ENCODE measurements around the gene OPRM1.
"Not testable (repeated sequence)": the region's sequence is repeated elsewhere in the genome, so short reads cannot be mapped to it uniquely, and the experiment has no call there.

OPRM1 gene

GRCh38 chr6:154164397-154164796 is 125.4 kb downstream of the OPRM1 start:
- H3K27ac ChIP-seq = no peak overlapping the region
- TF ChIP-seq CTCF (conservative IDR thresholded peaks at IDR 0.05) = no peak
- TF ChIP-seq ZFX (IDR thresholded peaks at IDR 0.05) = no peak

GRCh38 chr6:154165478-154165877 is 126.4 kb downstream of the OPRM1 start:
- no peak for TF ChIP-seq CTCF (conservative IDR thresholded peaks at IDR 0.05)
- H3K27ac ChIP-seq = no peak overlapping the region

- no peak for TF ChIP-seq ZFX (IDR thresholded peaks at IDR 0.05)
- peak; percentile 22 for TF ChIP-seq CTCF (conservative IDR thresholded peaks at IDR 0.05)
- no peak overlapping the region for H3K27ac ChIP-seq
Measured at GRCh38 chr6:154166140-154166539, 127.1 kb downstream of the OPRM1 start.

GRCh38 chr6:154167126-154167525 is 128.1 kb downstream of the OPRM1 start:
- no peak for TF ChIP-seq ZFX (IDR thresholded peaks at IDR 0.05)
- no peak for TF ChIP-seq CTCF (conservative IDR thresholded peaks at IDR 0.05)
- no peak overlapping the region for H3K27ac ChIP-seq

- TF ChIP-seq CTCF (conservative IDR thresholded peaks at IDR 0.05) (no peak), ZFX (IDR thresholded peaks at IDR 0.05) (no peak)
- H3K27ac ChIP-seq = no peak overlapping the region
Measured at GRCh38 chr6:154169193-154169847, 130.3 kb downstream of the OPRM1 start.

- TF ChIP-seq CTCF (conservative IDR thresholded peaks at IDR 0.05) = no peak
- TF ChIP-seq ZFX (IDR thresholded peaks at IDR 0.05) = no peak
- no peak overlapping the region for H3K27ac ChIP-seq
Measured at GRCh38 chr6:154170106-154170505, 131.1 kb downstream of the OPRM1 start.

GRCh38 chr6:154172393-154172792 is 133.4 kb downstream of the OPRM1 start:
- H3K27ac ChIP-seq = not testable (repeated sequence)

- no peak overlapping the region for H3K27ac ChIP-seq
- no peak for TF ChIP-seq ZFX (IDR thresholded peaks at IDR 0.05)
- no peak for TF ChIP-seq CTCF (conservative IDR thresholded peaks at IDR 0.05)
Measured at GRCh38 chr6:154179434-154179833, 140.4 kb downstream of the OPRM1 start.
